HepG2 (cell line): ENCODE measurements around the gene DCUN1D3. TPM values are rescaled to one million over a fixed set of nuclear protein-coding genes. Genes with fewer than 3 reads are reported as not detected.

ENCODE experiments used
- ADNP ChIP-seq: sonication (generic); formaldehyde crosslinking; IDR thresholded peaks from 2 replicates; pipeline ENCODE4 v1.4.0; 2020; ENCODE audit warnings: missing genetic modification reagents
- CEBPB ChIP-seq: IDR thresholded peaks from 2 replicates; pipeline ENCODE4 v1.6.1; 2011; ENCODE audit warnings: low read depth, low read length, improper control_type of control experiment, borderline replicate concordance
- HNF4A ChIP-seq: sonication (generic); formaldehyde crosslinking; IDR thresholded peaks from 2 replicates; pipeline ENCODE4 v1.4.0; 2020; ENCODE audit warnings: missing genetic modification reagents
- KDM3A ChIP-seq: IDR thresholded peaks from 2 replicates; pipeline ENCODE4 v1.6.1; 2018; ENCODE audit warnings: low read depth, missing compliant biosample characterization
- THYN1 ChIP-seq: sonication (generic); formaldehyde crosslinking; IDR thresholded peaks from 2 replicates; pipeline ENCODE4 v1.8.1; 2023; ENCODE audit warnings: low read depth, mild to moderate bottlenecking, moderate library complexity, missing genetic modification reagents, borderline replicate concordance
- ZEB1 ChIP-seq: IDR thresholded peaks from 2 replicates; pipeline ENCODE4 v1.6.1; 2012; ENCODE audit warnings: mild to moderate bottlenecking, low read depth, inconsistent platforms; ENCODE audit not compliant: insufficient replicate concordance
- ZFP62 ChIP-seq: sonication (generic); formaldehyde crosslinking; IDR thresholded peaks from 2 replicates; pipeline ENCODE4 v1.4.0; 2020; ENCODE audit warnings: missing genetic modification reagents
- ZNF451 ChIP-seq: sonication (generic); formaldehyde crosslinking; IDR thresholded peaks from 2 replicates; pipeline ENCODE4 v1.5.0; 2020; ENCODE audit warnings: mild to moderate bottlenecking, missing genetic modification reagents
- ZNF572 ChIP-seq: sonication (generic); formaldehyde crosslinking; IDR thresholded peaks from 2 replicates; pipeline ENCODE4 v1.5.1; 2020; ENCODE audit warnings: mild to moderate bottlenecking, missing genetic modification reagents
- ZNF598 ChIP-seq: sonication (generic); formaldehyde crosslinking; IDR thresholded peaks from 2 replicates; pipeline ENCODE4 v1.5.1; 2020; ENCODE audit warnings: mild to moderate bottlenecking, missing genetic modification reagents, borderline replicate concordance
- ZNF720 ChIP-seq: sonication (generic); formaldehyde crosslinking; IDR thresholded peaks from 2 replicates; pipeline ENCODE4 v1.4.0; 2020; ENCODE audit warnings: missing genetic modification reagents
- ZNF83 ChIP-seq: sonication (generic); formaldehyde crosslinking; IDR thresholded peaks from 2 replicates; pipeline ENCODE4 v1.4.0; 2020; ENCODE audit warnings: missing genetic modification reagents, mild to moderate bottlenecking, borderline replicate concordance
- polyA plus RNA-seq, 8 experiments: library from polyadenylated mRNA; depleted of rRNA in 3 of 8; stranded (reverse) in 7 of 8; unstranded in 1 of 8; fragments of >200 nt; fragmentation: Illumina TruSeq in 4 of 8; extraction: Trizol in 4 of 8; gene quantifications; 2 replicates each; pipeline versions ENCODE4 v1.2.1 to v1.2.3, GENCODE V29; 2011 to 2016; ENCODE audit warnings: low read depth in 4 of 8, missing spikeins in 1 of 8, mixed read lengths in 1 of 8; ENCODE audit not compliant: insufficient read depth in 1 of 8
- total RNA-seq, 5 experiments: library from RNA; depleted of rRNA; stranded (reverse); fragments of >200 nt; fragmentation: Illumina TruSeq; extraction: Trizol; gene quantifications; 2 replicates each; pipeline ENCODE4 v1.2.3, GENCODE V29; 2016; ENCODE audit warnings: low read depth in 1 of 5
- TF ChIP-seq, protein P1 (sequence below), 2 experiments: sonication (generic) in 1 of 2; formaldehyde crosslinking in 1 of 2; IDR thresholded peaks; 2 replicates each; pipeline versions ENCODE4 v1.4.0 to v1.6.1; 2016 to 2020; ENCODE audit warnings: borderline replicate concordance in 1 of 2, low read depth in 1 of 2, mild to moderate bottlenecking in 1 of 2, missing genetic modification reagents in 1 of 2
- TF ChIP-seq, protein P2 (sequence below): IDR thresholded peaks from 2 replicates; pipeline ENCODE4 v1.6.1; 2016; ENCODE audit warnings: control low read depth
- TF ChIP-seq, protein P3 (sequence below): sonication (generic); formaldehyde crosslinking; IDR thresholded peaks from 2 replicates; pipeline ENCODE4 v1.4.0; 2020; ENCODE audit warnings: mild to moderate bottlenecking, missing genetic modification reagents

The DCUN1D3 gene
- total and polyA plus RNA-seq, 2 of the 13 experiments (the other 11 are each of a cell fraction or from before 2014, with no cell fraction given), result 5.0 to 19.3 TPM

DNA sequence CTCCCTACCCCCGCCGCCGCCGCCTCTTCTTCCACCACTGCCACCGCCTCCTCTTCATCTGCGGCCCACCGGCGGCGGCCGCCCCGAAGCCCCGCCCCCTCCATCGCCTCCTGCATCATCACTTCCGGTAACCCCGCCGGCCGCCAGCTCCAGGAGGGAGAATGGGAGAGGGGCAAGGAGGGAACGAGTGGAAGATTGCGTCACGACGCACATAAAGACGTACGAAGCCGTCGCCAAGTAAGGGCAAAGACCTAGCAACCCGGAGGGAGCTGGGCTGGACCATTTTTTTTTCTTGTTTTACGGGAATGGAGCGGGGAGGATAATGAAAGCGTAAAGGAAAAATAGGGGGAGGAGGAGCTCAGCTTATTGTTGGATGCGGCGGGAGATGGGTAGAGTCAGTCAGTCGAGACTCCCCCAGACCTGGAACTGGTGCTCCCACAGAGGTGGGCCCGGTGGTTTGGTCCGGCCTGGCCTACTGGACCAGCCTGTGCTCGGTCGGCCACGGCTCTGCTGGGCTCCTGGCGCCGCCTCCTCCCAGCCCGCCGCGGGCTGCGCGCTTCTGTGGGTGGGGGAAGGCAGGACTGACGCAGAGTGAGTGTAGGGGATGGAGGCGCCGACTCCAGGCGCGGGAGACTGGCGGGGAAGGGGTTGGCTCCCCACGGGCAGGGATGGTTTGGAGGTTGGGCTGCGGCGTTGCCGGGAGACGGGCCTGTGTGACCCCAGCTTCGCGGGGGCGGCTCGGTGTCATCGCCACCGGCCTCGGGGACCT lies at the start of gene DCUN1D3, which contains the start of gene LYRM1 (continued):
- TF ChIP-seq, protein P1, sequence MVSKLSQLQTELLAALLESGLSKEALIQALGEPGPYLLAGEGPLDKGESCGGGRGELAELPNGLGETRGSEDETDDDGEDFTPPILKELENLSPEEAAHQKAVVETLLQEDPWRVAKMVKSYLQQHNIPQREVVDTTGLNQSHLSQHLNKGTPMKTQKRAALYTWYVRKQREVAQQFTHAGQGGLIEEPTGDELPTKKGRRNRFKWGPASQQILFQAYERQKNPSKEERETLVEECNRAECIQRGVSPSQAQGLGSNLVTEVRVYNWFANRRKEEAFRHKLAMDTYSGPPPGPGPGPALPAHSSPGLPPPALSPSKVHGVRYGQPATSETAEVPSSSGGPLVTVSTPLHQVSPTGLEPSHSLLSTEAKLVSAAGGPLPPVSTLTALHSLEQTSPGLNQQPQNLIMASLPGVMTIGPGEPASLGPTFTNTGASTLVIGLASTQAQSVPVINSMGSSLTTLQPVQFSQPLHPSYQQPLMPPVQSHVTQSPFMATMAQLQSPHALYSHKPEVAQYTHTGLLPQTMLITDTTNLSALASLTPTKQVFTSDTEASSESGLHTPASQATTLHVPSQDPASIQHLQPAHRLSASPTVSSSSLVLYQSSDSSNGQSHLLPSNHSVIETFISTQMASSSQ (IDR thresholded peaks at IDR 0.05; ENCODE audit: low read depth), result no peak
- TF ChIP-seq, protein P1 (CRISPR knock-in tag; IDR thresholded peaks at IDR 0.05; ENCODE audit: borderline replicate concordance), result peak; percentile 65
- TF ChIP-seq ZNF83 (CRISPR knock-in tag), result no peak; the same call in 1 of the 2 replicates
- TF ChIP-seq THYN1, result 0 out of 2 replicates have a peak, but pooled peaks have one; percentile 85
- TF ChIP-seq ZFP62, result no peak
- TF ChIP-seq ZEB1, result no peak
- TF ChIP-seq, protein P2, sequence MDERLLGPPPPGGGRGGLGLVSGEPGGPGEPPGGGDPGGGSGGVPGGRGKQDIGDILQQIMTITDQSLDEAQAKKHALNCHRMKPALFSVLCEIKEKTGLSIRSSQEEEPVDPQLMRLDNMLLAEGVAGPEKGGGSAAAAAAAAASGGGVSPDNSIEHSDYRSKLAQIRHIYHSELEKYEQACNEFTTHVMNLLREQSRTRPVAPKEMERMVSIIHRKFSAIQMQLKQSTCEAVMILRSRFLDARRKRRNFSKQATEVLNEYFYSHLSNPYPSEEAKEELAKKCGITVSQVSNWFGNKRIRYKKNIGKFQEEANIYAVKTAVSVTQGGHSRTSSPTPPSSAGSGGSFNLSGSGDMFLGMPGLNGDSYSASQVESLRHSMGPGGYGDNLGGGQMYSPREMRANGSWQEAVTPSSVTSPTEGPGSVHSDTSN (CRISPR knock-in tag), result no peak
- peak; percentile 95 for TF ChIP-seq KDM3A (CRISPR knock-in tag)
- TF ChIP-seq ZNF720 (CRISPR knock-in tag), result no peak
- TF ChIP-seq ZNF572 (CRISPR knock-in tag), result no peak; the same call in 1 of the 2 replicates
- peak; percentile 100 for TF ChIP-seq CEBPB
- peak; percentile 93 for TF ChIP-seq ZNF451 (CRISPR knock-in tag)
- TF ChIP-seq, protein P3, sequence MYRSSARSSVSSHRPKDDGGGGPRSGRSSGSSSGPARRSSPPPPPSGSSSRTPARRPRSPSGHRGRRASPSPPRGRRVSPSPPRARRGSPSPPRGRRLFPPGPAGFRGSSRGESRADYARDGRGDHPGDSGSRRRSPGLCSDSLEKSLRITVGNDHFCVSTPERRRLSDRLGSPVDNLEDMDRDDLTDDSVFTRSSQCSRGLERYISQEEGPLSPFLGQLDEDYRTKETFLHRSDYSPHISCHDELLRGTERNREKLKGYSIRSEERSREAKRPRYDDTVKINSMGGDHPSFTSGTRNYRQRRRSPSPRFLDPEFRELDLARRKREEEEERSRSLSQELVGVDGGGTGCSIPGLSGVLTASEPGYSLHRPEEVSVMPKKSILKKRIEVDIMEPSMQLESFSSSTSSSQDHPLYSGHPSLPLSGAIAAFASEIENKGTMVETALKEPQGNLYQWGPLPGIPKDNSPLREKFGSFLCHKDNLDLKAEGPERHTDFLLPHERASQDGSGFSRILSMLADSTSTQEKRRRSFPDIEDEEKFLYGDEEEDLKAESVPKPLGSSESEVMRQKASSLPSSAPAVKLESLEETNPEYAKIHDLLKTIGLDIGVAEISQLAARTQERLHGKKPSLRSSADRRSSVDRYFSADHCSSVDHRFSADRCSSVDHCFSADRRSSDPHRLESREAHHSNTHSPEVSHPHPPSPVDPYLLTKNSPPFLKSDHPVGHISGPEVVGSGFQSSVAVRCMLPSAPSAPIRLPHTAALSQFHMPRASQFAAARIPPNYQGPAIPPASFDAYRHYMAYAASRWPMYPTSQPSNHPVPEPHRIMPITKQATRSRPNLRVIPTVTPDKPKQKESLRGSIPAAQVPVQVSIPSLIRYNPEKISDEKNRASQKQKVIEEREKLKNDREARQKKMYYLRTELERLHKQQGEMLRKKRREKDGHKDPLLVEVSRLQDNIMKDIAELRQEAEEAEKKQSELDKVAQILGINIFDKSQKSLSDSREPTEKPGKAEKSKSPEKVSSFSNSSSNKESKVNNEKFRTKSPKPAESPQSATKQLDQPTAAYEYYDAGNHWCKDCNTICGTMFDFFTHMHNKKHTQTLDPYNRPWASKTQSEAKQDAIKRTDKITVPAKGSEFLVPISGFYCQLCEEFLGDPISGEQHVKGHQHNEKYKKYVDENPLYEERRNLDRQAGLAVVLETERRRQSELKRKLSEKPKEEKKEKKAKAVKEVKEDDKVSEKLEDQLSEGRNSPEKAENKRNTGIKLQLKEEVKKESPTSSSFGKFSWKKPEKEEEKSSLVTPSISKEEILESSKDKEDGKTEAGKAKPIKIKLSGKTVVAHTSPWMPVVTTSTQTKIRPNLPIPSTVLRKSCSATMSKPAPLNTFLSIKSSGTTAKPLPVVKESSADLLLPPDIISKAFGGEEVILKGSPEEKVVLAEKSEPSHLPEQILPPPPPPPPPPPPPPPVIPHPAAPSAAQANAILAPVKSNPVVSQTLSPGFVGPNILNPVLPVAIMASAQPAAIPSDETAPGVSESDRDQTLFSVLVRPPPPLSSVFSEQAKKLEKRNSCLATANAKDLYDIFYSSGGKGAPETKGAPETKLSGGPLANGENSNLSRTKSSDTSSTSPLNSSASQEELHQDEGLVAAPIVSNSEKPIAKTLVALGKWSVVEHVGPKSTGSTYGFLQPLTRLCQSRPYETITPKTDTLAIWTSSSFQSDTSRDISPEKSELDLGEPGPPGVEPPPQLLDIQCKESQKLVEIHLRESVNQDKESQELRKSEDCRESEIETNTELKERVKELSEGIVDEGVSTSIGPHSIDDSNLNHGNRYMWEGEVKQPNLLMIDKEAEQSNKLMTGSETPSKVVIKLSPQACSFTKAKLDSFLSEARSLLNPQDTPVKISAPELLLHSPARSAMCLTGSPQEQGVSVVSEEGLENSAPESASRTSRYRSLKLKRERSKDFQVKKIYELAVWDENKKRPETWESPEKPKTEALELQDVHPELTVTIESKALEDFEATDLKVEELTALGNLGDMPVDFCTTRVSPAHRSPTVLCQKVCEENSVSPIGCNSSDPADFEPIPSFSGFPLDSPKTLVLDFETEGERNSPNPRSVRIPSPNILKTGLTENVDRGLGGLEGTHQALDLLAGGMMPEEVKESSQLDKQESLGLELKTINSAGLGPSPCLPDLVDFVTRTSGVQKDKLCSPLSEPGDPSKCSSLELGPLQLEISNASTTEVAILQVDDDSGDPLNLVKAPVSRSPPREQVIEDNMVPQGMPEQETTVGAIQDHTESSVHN (CRISPR knock-in tag), result no peak
- TF ChIP-seq HNF4A (CRISPR knock-in tag), result no peak; the same call in 1 of the 2 replicates
- TF ChIP-seq ADNP (CRISPR knock-in tag), result no peak
- peak; percentile 73; the same call in 1 of the 2 replicates for TF ChIP-seq ZNF598 (CRISPR knock-in tag)
